Osteocyte (in vitro differentiated cells): ENCODE data around the gene TPM1. TPM values are rescaled to one million over a fixed set of nuclear protein-coding genes. Genes with fewer than 3 reads are reported as not detected.

Experiments used
- DNase-seq: peaks from one replicate; pipeline ENCODE4 v3.0.0; 2021; ENCODE audit warnings: mixed read lengths; ENCODE audit not compliant: unreplicated experiment; ENCODE audit errors: extremely low spot score
- H3K27ac Mint-ChIP-seq: one replicate; pipeline ENCODE4 v1.8.0; 2021; ENCODE audit warnings: mild to moderate bottlenecking, mixed read lengths; ENCODE audit not compliant: unreplicated experiment
- H3K27me3 Mint-ChIP-seq: one replicate; pipeline ENCODE4 v1.8.0; 2021; ENCODE audit warnings: mixed read lengths; ENCODE audit not compliant: unreplicated experiment
- H3K36me3 Mint-ChIP-seq: one replicate; pipeline ENCODE4 v1.8.0; 2021; ENCODE audit warnings: mixed read lengths; ENCODE audit not compliant: unreplicated experiment
- H3K4me1 Mint-ChIP-seq: one replicate; pipeline ENCODE4 v1.8.0; 2021; ENCODE audit warnings: mixed read lengths; ENCODE audit not compliant: unreplicated experiment
- H3K4me3 Mint-ChIP-seq: one replicate; pipeline ENCODE4 v1.8.0; 2021; ENCODE audit warnings: mild to moderate bottlenecking, moderate library complexity, mixed read lengths; ENCODE audit not compliant: unreplicated experiment
- H3K9me3 Mint-ChIP-seq: one replicate; pipeline ENCODE4 v1.8.0; 2021; ENCODE audit warnings: mixed read lengths; ENCODE audit not compliant: unreplicated experiment
- total RNA-seq: library from RNA; stranded (reverse); gene quantifications from 2 replicates; pipeline ENCODE4 v1.2.1, GENCODE V29; 2021
- TF ChIP-seq, protein P1 (sequence below): fragments of 200-600 bp; sonication (generic); IDR thresholded peaks from 2 replicates; pipeline ENCODE4 v1.5.0; 2021; ENCODE audit warnings: antibody characterized with exemption, mild to moderate bottlenecking, moderate library complexity

Gene TPM1
- total RNA-seq, 1 donor from 2014 or later, result 1,747 TPM

DNA sequence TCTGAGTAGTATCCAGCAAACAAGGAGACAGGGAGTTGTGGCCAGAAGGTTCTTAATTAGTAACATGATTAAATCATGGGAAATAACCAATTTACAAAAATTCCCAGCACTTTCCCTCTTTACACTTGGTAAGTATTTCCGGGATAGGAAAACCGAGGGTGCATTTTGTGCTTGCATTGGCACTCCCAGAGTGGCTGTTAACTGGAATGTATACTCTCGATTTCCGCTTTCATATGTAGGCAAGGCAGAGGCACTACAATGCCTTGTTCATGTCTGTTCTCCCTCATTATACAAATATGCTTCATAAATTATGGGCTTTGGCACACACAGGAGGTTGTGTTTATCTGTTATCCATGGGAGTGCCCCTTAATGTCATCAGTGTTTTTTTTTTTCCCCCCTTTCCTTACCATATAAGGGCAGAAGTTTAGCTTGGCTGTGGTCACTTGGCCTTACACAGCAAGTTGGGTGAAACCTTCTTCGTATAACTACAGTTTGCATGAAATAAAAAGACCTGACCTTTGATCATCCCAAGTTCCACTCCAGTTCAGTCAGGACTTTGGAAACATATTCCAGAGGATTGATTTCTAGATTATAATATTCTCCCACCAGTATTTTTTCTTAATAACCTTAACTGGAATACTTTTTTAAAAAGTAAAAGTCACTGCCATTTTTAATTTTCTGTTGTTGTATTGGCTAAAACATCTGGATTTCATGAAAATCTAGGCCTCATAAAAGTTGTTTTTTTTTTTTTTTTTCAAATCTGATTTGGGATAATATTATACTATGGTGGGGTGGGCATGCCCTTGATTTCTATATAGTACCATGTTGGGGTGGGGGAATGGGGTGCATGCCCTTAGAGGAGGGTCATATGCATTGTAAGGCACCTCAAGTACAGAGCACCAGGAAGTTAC lies 8.9 kb downstream of the TPM1 start:
- DNase-seq, result no peak
- no peaks in the 10 kb centered on the region for H3K9me3 Mint-ChIP-seq
- TF ChIP-seq, protein P1, sequence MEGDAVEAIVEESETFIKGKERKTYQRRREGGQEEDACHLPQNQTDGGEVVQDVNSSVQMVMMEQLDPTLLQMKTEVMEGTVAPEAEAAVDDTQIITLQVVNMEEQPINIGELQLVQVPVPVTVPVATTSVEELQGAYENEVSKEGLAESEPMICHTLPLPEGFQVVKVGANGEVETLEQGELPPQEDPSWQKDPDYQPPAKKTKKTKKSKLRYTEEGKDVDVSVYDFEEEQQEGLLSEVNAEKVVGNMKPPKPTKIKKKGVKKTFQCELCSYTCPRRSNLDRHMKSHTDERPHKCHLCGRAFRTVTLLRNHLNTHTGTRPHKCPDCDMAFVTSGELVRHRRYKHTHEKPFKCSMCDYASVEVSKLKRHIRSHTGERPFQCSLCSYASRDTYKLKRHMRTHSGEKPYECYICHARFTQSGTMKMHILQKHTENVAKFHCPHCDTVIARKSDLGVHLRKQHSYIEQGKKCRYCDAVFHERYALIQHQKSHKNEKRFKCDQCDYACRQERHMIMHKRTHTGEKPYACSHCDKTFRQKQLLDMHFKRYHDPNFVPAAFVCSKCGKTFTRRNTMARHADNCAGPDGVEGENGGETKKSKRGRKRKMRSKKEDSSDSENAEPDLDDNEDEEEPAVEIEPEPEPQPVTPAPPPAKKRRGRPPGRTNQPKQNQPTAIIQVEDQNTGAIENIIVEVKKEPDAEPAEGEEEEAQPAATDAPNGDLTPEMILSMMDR, result no peak
- peaks cover 39% of the 10 kb centered on the region for H3K36me3 Mint-ChIP-seq
- no peaks in the 10 kb centered on the region for H3K27me3 Mint-ChIP-seq
- peaks cover 92% of the 10 kb centered on the region for H3K4me1 Mint-ChIP-seq
- H3K4me3 Mint-ChIP-seq, result peak overlapping the region; percentile 85
- H3K27ac Mint-ChIP-seq, result peak overlapping the region; percentile 97

DNA sequence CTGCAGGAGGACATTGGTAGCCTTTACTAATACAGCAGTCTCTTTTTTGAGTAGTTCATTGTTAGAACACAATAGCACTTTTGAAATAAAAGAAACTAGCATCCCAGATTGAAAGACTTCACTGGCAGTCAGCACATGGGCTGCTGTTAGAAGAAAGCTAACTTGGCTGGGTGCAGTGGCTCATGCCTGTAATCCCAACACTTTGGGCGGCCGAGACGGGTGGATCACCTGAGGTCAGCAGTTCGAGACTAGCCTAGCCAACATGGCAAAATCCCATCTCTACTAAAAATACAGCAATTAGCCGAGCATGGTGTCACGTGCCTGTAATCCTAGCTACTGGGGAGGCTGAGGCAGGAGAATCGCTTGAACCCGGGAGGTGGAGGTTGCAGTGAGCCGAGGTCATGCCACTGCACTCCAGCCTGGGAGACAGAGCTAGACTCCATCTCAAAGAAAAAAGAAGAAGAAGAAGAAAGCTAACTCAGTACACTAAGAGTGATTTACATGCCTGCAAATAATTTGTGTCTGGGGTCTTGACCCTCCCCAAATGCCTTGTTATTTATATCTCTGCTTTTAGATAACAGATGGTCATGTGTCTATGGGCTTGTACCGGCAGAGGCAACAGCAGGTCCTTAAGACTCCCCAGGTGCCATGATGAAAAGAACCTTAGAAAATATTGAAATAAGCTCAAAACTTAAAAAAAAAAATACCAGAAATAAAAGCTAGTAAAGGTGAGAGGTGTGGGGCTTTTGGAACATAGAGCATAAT lies 9.7 kb downstream of the TPM1 start:
- TF ChIP-seq, protein P1, result no peak
- peak overlapping the region; percentile 49 for H3K4me3 Mint-ChIP-seq
- H3K36me3 Mint-ChIP-seq, result peaks cover 40% of the 10 kb centered on the region
- no peaks in the 10 kb centered on the region for H3K9me3 Mint-ChIP-seq
- peak overlapping the region; percentile 97 for H3K27ac Mint-ChIP-seq
- peaks cover 90% of the 10 kb centered on the region for H3K4me1 Mint-ChIP-seq
- no peaks in the 10 kb centered on the region for H3K27me3 Mint-ChIP-seq
- no peak for DNase-seq

DNA sequence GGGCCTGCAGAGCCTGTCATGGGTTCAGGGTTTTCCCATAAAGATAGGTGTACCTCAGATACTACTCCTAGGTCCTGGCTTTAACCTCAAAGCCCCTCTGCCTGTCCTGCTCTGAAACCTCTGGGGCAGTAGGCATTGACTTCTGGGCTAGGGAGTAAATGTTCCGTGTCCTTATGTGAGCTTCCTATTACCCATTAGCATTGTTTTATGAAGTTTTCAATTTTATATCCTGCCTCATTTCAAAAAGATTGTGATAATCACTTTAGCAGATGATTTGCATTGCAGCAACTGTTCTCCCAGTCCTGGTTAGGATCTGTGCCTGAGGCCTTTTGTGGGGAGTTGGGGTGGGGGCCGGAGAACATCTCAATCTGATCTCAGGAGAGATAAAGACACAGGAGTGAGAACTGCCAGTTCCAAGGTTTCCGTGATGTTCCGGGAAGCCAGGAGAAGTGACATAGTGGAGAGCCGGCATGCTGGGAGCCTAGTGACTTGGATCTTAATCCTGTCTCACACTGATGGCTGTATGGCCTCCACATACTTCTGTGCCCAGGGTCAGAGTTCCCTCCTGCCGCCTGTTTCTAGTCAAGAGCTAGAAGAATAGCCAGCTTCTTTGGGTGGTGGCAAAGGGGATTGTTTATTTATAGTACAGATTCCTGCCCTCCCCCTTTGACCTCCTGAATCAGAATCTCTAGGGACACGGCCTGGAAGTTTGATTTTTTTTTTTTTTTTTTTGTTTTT lies 10.6 kb downstream of the TPM1 start:
- H3K27me3 Mint-ChIP-seq, result no peaks in the 10 kb centered on the region
- peak overlapping the region; percentile 20 for H3K4me3 Mint-ChIP-seq
- peak overlapping the region; percentile 97 for H3K27ac Mint-ChIP-seq
- no peaks in the 10 kb centered on the region for H3K9me3 Mint-ChIP-seq
- H3K4me1 Mint-ChIP-seq, result peaks cover 83% of the 10 kb centered on the region
- peaks cover 49% of the 10 kb centered on the region for H3K36me3 Mint-ChIP-seq
- TF ChIP-seq, protein P1, result no peak
- no peak for DNase-seq

DNA sequence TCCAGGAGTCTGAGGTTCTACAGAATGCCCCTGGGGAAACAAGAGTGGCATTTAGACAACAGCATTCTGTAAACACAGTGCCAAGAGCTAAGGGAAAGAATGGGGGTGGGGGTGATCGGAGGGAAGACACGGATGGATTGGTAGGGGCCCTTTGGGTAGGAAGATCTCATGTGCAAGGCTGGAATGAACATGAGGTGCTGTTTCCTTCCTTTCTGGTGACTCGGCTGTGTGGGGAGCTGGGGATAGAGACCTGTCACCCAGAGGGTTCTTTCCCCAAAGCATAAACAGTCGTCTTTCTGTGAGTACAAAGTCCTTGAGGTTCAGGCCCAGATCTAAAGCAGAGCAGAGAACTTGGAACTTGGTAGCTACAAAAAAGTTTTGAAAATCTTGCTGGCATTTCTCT lies 11.7 kb downstream of the TPM1 start:
- Mint-ChIP-seq H3K9me3 (no peaks in the 10 kb centered on the region), H3K4me3 (peak overlapping the region; percentile 23), H3K27ac (peak overlapping the region; percentile 97), H3K36me3 (peaks cover 57% of the 10 kb centered on the region), H3K4me1 (peaks cover 84% of the 10 kb centered on the region), H3K27me3 (no peaks in the 10 kb centered on the region)
- TF ChIP-seq, protein P1, result no peak
- DNase-seq, result no peak
